Activated CD4-positive, alpha-beta T cell treated with anti-CD3 and anti-CD28 coated beads, Interleukin-2, amount 50 U/mL, for 24 hours (primary cell): ENCODE measurements around the gene BRF1.
A peak's percentile ranks its signal among the peaks of the same experiment; 100 is the strongest.
"Not testable (repeated sequence)": the region's sequence is repeated elsewhere in the genome, so short reads cannot be mapped to it uniquely, and the experiment has no call there.

Experiments
- DNase-seq, 2 donors: peaks; one replicate each; pipeline ENCODE4 v3.0.0-alpha.2; 2020; ENCODE audit warnings: low read depth in 1 of 2, low spot score in 1 of 2

BRF1 gene, protein sequence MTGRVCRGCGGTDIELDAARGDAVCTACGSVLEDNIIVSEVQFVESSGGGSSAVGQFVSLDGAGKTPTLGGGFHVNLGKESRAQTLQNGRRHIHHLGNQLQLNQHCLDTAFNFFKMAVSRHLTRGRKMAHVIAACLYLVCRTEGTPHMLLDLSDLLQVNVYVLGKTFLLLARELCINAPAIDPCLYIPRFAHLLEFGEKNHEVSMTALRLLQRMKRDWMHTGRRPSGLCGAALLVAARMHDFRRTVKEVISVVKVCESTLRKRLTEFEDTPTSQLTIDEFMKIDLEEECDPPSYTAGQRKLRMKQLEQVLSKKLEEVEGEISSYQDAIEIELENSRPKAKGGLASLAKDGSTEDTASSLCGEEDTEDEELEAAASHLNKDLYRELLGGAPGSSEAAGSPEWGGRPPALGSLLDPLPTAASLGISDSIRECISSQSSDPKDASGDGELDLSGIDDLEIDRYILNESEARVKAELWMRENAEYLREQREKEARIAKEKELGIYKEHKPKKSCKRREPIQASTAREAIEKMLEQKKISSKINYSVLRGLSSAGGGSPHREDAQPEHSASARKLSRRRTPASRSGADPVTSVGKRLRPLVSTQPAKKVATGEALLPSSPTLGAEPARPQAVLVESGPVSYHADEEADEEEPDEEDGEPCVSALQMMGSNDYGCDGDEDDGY

DNA sequence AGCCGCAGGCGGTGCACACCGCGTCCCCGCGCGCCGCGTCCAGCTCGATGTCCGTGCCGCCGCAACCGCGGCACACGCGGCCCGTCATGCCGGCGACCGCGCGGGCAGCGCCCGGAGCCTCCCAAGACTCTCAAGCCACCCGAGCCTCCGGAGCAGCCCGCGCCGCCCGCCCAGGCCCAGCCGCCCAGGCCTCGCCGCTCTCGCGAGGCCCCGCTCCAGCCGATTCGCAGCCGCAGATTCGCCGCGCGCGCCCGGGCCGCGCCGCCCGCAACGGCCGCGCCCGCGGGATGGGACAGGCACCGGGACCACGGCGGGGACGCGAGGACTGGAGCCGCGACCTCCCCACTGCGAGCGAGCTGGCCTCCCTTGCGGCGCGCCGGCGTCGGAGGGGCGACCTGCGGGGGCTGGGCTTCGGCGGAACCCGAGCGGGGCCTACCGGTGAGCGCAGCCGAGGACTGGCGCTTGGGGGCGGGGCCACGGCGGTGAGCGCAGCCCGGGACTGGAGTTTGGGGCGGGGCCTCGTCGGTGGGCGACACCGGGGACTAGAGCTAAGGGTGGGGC is at the start of gene BRF1:
Gene BRF1, minus strand, starts transcription at position 460 of the 561 bp plus-strand sequence. Its CDS starts 372 bp downstream, at position 88.
- DNase-seq: peak; percentile 94

GRCh38 chr14:105349992-105350391 is 49.2 kb upstream of the BRF1 start:
- no peak for DNase-seq

DNA sequence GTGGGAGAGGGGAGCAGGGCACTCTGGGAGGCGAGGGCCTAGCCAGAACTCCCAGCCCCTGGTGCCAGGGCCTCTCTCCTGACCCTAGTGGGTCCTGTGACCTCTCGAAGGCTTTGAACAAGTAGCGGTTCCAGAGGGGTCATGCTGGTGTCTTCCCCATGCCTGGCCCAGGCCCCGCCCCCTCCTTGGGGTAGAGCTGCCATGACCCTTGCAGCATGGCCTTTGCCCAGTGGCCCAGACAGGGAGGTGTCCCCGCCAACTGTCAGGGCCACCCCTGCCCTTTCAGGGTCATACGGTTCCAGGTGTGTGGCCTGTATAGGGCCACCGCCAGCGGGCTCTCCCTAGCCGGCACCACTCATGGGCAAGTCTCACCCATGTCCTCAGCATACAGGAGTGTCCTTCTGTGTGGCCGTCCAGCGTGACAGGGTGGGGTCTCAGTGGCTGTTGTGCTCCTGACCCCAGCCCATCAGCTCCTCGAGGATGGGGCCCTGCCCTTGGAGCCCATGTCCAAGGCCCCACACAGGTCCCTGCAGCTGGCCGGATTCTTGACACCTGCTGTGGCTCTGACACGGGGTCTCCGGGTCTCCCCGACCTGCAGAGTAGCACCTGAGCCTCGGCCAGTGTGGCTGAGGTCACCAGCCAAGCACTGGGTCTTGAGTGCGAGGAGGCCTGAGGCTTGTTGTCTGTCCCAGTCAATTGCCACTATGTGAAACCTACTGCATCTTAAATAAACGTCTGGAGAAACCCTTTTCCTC is 48.3 kb upstream of the BRF1 start:
- no peak for DNase-seq

- no peak for DNase-seq
Measured at GRCh38 chr14:105348169-105348944, 47.6 kb upstream of the BRF1 start.

GRCh38 chr14:105347587-105347968 is 46.8 kb upstream of the BRF1 start:
- DNase-seq: no peak

DNA sequence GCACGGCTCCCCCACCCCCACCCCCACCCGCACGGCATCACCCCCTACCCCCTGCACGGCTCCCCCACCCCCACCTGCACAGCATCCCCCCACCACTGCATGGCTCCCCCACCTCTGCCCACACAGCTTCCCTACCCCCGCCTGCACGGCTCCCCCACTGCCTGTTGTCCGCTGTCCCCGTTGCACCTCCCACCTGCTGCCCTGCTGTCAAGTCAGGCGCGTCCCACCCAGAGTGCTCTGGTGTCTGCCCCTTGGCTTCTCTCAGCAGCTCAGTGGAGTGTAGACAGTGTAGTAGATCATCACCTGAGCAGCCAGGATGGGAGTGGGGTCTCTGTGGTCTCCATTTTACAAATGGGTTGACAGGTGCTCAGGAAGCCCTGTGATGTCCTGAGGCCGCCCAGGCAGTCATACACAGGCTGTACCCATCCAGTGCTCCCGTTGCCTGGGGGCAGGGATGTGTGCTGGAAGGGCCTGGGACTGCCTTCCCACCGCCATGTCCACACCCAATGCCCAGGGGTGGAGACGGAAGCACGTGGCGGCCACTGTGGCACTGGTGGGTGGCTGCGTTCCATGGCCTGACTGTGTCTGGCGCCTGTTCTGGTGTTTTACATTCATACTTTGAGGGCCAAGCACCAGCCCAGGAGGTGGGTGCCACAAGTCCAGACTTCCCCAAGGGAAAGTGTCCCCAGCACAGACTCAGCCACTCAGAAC is 46.2 kb upstream of the BRF1 start:
- no peak for DNase-seq

DNA sequence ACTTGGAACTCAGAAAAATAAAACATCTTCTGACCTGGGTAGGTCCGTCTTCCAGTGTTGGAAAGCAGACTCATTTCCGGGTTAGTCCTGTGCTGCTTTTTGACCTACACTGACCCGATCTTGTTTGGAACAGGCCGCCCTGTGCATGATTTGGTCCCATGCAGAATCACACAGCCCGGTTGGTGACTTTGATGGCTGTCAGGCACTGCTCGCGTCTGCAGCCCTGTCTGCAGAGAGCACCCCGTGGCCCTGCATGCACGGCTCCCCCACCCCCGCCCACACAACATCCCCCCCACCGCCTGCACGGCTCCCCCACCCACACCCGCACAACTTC is 45.4 kb upstream of the BRF1 start:
- DNase-seq: no peak

DNA sequence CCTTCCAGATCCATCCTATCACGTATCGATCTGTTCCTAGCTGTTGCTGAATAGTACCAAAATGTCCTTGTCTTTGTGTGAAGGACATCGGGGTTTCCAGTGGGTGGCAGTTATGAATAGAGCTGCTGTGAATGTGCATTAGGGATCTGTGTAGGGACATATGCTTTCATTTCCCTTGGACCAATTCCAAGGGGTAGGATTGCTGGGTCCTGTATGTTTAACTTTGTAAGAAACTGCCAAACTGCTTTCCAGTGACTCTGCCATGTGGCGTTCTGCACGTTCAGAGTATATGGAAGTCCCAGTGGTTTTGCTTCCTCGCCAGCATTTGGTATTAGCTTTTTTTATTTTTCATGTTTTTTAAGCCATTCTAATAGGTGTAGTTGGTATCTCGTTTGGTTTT is 42.4 kb upstream of the BRF1 start:
- no peak for DNase-seq

DNA sequence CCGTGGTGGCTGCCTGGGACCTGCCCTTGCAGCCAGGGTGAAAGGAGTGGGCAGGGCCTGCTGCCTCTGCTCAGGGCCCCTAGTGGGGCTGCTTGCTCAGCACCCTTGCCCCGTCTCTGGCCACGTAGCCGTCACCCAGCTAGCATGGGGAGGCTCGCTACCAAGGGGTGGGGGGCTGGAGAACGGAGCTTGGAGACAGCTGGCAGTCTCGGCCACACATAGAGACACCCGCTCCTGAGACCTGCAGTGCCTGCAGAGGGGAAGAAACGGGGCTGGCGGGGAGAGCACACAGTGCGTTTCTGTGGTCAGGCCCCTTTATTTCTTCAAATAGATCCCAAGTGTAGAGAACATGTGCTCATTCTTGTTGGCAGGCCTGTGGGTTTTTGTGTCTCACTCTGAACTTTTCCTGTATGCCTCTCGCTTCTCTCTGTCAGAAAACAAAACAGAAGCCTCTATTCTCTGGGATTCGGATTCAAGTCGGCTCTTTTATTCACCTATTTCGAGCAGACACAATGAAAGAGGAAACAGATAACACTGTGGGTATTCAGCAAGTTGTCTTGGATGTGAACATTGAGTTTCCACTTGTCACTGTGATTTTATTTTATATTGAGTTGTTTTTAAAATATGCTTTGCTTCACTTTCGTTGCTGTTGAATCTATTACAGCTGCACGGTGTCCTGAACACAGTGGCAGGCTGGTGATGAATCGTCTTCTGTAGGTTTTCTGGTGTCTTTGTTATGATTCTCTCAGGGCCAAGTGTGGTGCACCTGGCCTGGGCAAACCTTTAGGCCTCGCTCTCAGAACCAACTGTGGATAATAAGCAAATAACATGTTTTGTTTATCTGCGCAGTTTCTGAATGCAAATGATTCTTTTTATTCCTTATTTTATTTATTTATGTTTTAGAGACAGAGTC is 40.3 kb upstream of the BRF1 start:
- DNase-seq: no peak

GRCh38 chr14:105337966-105338741 is 37.4 kb upstream of the BRF1 start:
- DNase-seq: no peak

GRCh38 chr14:105337433-105337832 is 36.6 kb upstream of the BRF1 start:
- no peak for DNase-seq

GRCh38 chr14:105336477-105337287 is 35.9 kb upstream of the BRF1 start:
- DNase-seq: no peak

DNA sequence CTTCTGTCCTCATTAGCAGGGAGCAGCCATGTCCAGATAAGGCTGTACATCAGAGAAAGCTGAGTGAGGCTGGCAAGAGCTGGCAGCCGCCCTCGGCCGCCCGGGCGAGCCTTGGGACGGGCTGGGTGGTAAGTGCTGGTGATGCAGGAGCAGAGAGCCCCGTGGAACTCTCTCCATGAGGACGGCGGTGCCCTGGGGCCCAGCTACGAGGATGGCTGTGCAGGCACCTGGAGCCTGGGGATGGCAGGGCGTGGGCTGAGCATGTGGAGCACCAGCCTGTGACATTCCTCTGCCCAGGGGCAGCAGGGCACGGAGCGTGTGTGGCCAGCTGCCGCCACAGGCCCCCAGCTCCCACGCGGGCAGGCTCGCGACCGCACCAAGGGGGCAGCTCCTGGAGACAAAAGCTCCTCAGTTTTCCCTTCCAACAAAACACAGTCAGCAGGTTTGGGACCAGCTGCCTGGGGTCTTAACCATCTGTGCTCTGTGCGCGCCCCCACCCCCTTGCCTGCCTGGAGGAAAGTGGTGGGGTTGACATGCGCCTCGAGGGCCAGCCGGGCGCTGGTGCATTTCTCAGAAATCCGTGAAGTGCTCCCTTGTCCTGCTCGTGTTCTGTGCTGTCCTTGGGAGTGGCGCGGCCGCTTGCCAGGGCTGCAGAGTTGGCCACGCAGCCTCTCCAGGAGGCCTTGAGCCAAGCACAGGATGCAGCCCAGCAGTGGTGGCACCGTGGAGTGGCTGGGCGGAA is 35.1 kb upstream of the BRF1 start:
- no peak for DNase-seq

GRCh38 chr14:105335231-105335542 is 34.4 kb upstream of the BRF1 start:
- not testable (repeated sequence) for DNase-seq

DNA sequence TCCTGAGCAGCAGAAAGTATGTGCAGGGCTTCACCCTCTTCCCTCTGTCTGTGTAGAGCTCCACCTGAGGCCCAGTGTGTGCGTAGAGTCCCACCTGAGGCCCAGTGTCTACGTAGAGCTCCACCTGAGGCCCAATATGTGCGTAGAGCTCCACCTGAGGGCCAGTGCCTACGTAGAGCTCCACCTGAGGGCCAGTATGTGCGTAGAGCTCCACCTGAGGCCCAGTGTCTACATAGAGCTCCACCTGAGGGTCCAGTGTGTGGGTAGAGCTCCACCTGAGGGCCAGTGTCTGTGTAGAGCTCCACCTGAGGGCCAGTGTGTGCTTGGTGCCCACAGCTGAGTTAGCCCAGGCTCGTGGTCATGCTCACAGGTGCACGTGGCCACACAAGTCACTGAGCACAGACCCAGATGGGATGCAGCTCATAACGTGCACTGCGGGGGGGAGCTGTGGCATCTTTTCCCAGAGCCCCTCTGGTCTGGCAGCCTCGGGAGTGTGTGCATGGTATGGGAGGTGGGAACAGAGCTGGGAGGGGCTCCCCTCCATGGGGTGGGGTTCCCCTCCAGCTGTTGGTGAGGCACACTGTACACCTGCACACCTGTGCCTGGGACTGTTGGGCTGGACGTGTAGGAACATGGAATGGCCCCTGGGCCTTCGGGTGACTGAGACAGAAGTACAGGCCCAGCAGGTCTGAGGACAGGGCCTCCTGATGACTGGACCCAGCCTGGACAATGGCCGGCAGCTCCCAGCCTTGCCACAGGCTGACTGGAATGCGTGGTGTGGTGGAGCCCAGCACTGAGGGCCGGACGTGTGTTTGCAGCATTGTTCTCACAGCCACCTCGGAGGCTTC is 33.8 kb upstream of the BRF1 start:
- DNase-seq: no peak
